H9 (cell line): ENCODE data around the gene TRIM67. TPM values are rescaled to one million over a fixed set of nuclear protein-coding genes. Genes with fewer than 3 reads are reported as not detected.

Experiments used
- DNase-seq: peaks from one replicate; pipeline ENCODE4 v3.0.0-alpha.2; 2017
- H2AFZ ChIP-seq: one replicate; pipeline ENCODE4 v1.6.1; 2013; ENCODE audit warnings: mild to moderate bottlenecking, low read length, control low read depth, moderate library complexity
- H2AK5ac ChIP-seq: 2 replicates; pipeline ENCODE4 v1.6.1; 2013; ENCODE audit warnings: low read length, control low read depth, mixed read lengths; ENCODE audit not compliant: insufficient read length
- H2BK120ac ChIP-seq: one replicate; pipeline ENCODE4 v1.6.1; 2013; ENCODE audit warnings: low read depth, mild to moderate bottlenecking, low read length, control low read depth, inconsistent platforms; ENCODE audit not compliant: poor library complexity, severe bottlenecking
- H2BK12ac ChIP-seq: 2 replicates; pipeline ENCODE4 v1.6.1; 2013; ENCODE audit warnings: low read length, control low read depth, mixed read lengths, low read depth; ENCODE audit not compliant: insufficient read length
- H2BK15ac ChIP-seq: 2 replicates; pipeline ENCODE4 v1.6.1; 2013; ENCODE audit warnings: low read depth, low read length, control low read depth
- H2BK20ac ChIP-seq: one replicate; pipeline ENCODE4 v1.6.1; 2013; ENCODE audit warnings: low read depth, mild to moderate bottlenecking, low read length, control low read depth, inconsistent platforms; ENCODE audit not compliant: poor library complexity, severe bottlenecking
- H2BK5ac ChIP-seq: 2 replicates; pipeline ENCODE4 v1.6.1; 2013; ENCODE audit warnings: low read length, control low read depth, mixed read lengths; ENCODE audit not compliant: insufficient read length
- H3K14ac ChIP-seq: 2 replicates; pipeline ENCODE4 v1.6.1; 2013; ENCODE audit warnings: low read length, control low read depth; ENCODE audit not compliant: insufficient read depth
- H3K18ac ChIP-seq: 2 replicates; pipeline ENCODE4 v1.6.1; 2013; ENCODE audit warnings: low read depth, mild to moderate bottlenecking, mixed read lengths, low read length, control low read depth; ENCODE audit not compliant: insufficient read length
- H3K23ac ChIP-seq: 2 replicates; pipeline ENCODE4 v1.6.1; 2013; ENCODE audit warnings: low read length, control low read depth, mixed read lengths, low read depth; ENCODE audit not compliant: insufficient read length
- H3K23me2 ChIP-seq: 2 replicates; pipeline ENCODE4 v1.6.1; 2013; ENCODE audit warnings: low read depth, mild to moderate bottlenecking, mixed read lengths, low read length, control low read depth; ENCODE audit not compliant: insufficient read length, poor library complexity, severe bottlenecking
- H3K27ac ChIP-seq: 2 replicates; pipeline ENCODE4 v1.5.1; 2013; ENCODE audit warnings: low read length, control low read depth, mixed read lengths, low read depth; ENCODE audit not compliant: insufficient read length
- H3K27me3 ChIP-seq: 2 replicates; pipeline ENCODE4 v1.6.1; 2013; ENCODE audit warnings: low read length, control low read depth, inconsistent platforms; ENCODE audit not compliant: insufficient read depth
- H3K4ac ChIP-seq: 2 replicates; pipeline ENCODE4 v1.6.1; 2013; ENCODE audit warnings: low read depth, mild to moderate bottlenecking, control low read depth, inconsistent platforms, low read length, moderate library complexity
- H3K4me1 ChIP-seq: 2 replicates; pipeline ENCODE4 v1.6.1; 2013; ENCODE audit warnings: low read length, control low read depth, inconsistent platforms; ENCODE audit not compliant: insufficient read depth
- H3K4me2 ChIP-seq: 2 replicates; pipeline ENCODE4 v1.6.1; 2013; ENCODE audit warnings: low read length, control low read depth, mixed read lengths; ENCODE audit not compliant: insufficient read length, insufficient read depth
- H3K56ac ChIP-seq: 2 replicates; pipeline ENCODE4 v1.6.1; 2013; ENCODE audit warnings: low read depth, mild to moderate bottlenecking, mixed read lengths, low read length, control low read depth; ENCODE audit not compliant: insufficient read length
- H3K79me1 ChIP-seq: 2 replicates; pipeline ENCODE4 v1.6.1; 2013; ENCODE audit warnings: low read depth, mild to moderate bottlenecking, moderate library complexity, low read length, control low read depth, inconsistent platforms; ENCODE audit not compliant: insufficient read depth, poor library complexity, severe bottlenecking
- H3K79me2 ChIP-seq: 2 replicates; pipeline ENCODE4 v1.6.1; 2013; ENCODE audit warnings: low read length, control low read depth, inconsistent platforms; ENCODE audit not compliant: insufficient read depth
- H3K9ac ChIP-seq: 2 replicates; pipeline ENCODE4 v1.6.1; 2013; ENCODE audit warnings: low read length, control low read depth, mixed read lengths; ENCODE audit not compliant: insufficient read length; ENCODE audit errors: extremely low read depth
- H3K9me3 ChIP-seq: one replicate; pipeline ENCODE4 v1.6.1; 2013; ENCODE audit warnings: low read depth, low read length, inconsistent platforms; ENCODE audit not compliant: control insufficient read depth
- H3T11ph ChIP-seq: one replicate; pipeline ENCODE4 v1.6.1; 2013; ENCODE audit warnings: mild to moderate bottlenecking, low read length, control low read depth, inconsistent platforms
- H4K20me1 ChIP-seq: one replicate; pipeline ENCODE4 v1.6.1; 2013; ENCODE audit not compliant: control insufficient read depth, insufficient read length, insufficient read depth
- H4K5ac ChIP-seq: 2 replicates; pipeline ENCODE4 v1.6.1; 2013; ENCODE audit warnings: low read depth, mild to moderate bottlenecking, mixed read lengths, low read length, control low read depth; ENCODE audit not compliant: insufficient read length
- H4K8ac ChIP-seq: replicated peaks from 2 replicates; pipeline ENCODE4 v1.6.1; 2013; ENCODE audit warnings: low read length, control low read depth, mixed read lengths, low read depth; ENCODE audit not compliant: insufficient read length
- H4K91ac ChIP-seq: 2 replicates; pipeline ENCODE4 v1.6.1; 2013; ENCODE audit warnings: low read depth, mild to moderate bottlenecking, moderate library complexity, mixed read lengths, low read length, control low read depth; ENCODE audit not compliant: insufficient read length
- H3K27ac Mint-ChIP-seq, 3 experiments: 2 replicates in 2 of 3; 3 replicates in 1 of 3; pipeline ENCODE4 v1.8.0; 2020 to 2021; ENCODE audit warnings: mixed read lengths in 3 of 3, mild to moderate bottlenecking in 1 of 3, moderate library complexity in 1 of 3
- H3K27me3 Mint-ChIP-seq: 2 replicates; pipeline ENCODE4 v1.8.0; 2021; ENCODE audit warnings: low read depth, mild to moderate bottlenecking, moderate library complexity, mixed read lengths
- H3K36me3 Mint-ChIP-seq, 3 experiments: 2 replicates in 2 of 3; 3 replicates in 1 of 3; pipeline ENCODE4 v1.8.0; 2020 to 2021; ENCODE audit warnings: low read depth in 3 of 3, mixed read lengths in 3 of 3; ENCODE audit not compliant: insufficient read depth in 1 of 3
- H3K4me1 Mint-ChIP-seq, 2 experiments: 2 replicates each; pipeline ENCODE4 v1.8.0; 2020; ENCODE audit warnings: mixed read lengths in 2 of 2
- H3K4me3 Mint-ChIP-seq, 2 experiments: 2 replicates in 1 of 2; 3 replicates in 1 of 2; pipeline ENCODE4 v1.8.0; 2020 to 2021; ENCODE audit warnings: mild to moderate bottlenecking in 2 of 2, mixed read lengths in 2 of 2, moderate library complexity in 1 of 2
- H3K9me3 Mint-ChIP-seq, 2 experiments: 2 replicates in 1 of 2; 3 replicates in 1 of 2; pipeline ENCODE4 v1.8.0; 2020; ENCODE audit warnings: mild to moderate bottlenecking in 2 of 2, mixed read lengths in 2 of 2, moderate library complexity in 1 of 2
- WGBS: extraction: QIAGEN DNeasy Blood & Tissue Kit; methylation state at CpG from one replicate; pipeline ENCODE4 v1.1.7; 2013; ENCODE audit warnings: missing lambda C conversion rate, low lambda C conversion rate, mixed read lengths; ENCODE audit not compliant: insufficient read length; ENCODE audit errors: extremely low coverage; 5-methylcytosine and 5-hydroxymethylcytosine counted together
- total RNA-seq: library from RNA; stranded (reverse); gene quantifications from 2 replicates; pipeline ENCODE4 v1.2.1, GENCODE V29; 2021
- TF ChIP-seq, protein P1 (sequence below): fragments of 200-600 bp; sonication (generic); conservative IDR thresholded peaks from 3 replicates; pipeline ENCODE4 v1.8.0; 2021; ENCODE audit warnings: antibody characterized with exemption, mild to moderate bottlenecking

TRIM67 gene
- total RNA-seq, 1 experiment from 2014 or later = not detected

GRCh38 chr1:231118704-231119453 is 43.0 kb upstream of the TRIM67 start:
- H3K4me2 ChIP-seq = no peak overlapping the region
- WGBS = no CpG with 5 or more reads among the region's 8 CpGs

More at GRCh38 chr1:231118704-231119453, 43.0 kb upstream of the TRIM67 start:
- Histone ChIP-seq H3K27me3 (no peaks in the 10 kb centered on the region), H4K8ac (no peak overlapping the region), H3K18ac (no peak overlapping the region), H2BK15ac (no peak overlapping the region), H4K5ac (no peak overlapping the region), H2BK12ac (no peak overlapping the region), H4K20me1 (no peaks in the 10 kb centered on the region), H3K9me3 (no peaks in the 10 kb centered on the region), H2BK20ac (no peak overlapping the region), H3K23ac (no peak overlapping the region), H4K91ac (no peak overlapping the region), H2AK5ac (no peak overlapping the region), H3K14ac (no peak overlapping the region), H2AFZ (no peak overlapping the region), H2BK120ac (no peak overlapping the region), H3K4ac (no peak overlapping the region), H3K4me1 (no peaks in the 10 kb centered on the region; the same call in 1 of the 2 replicates), H2BK5ac (no peak overlapping the region), H3K79me1 (no peaks in the 10 kb centered on the region), H3K79me2 (no peaks in the 10 kb centered on the region), H3K27ac (no peak overlapping the region), H3K56ac (no peak overlapping the region), H3K9ac (no peak overlapping the region), H3T11ph (no peak overlapping the region), H3K23me2 (no peaks in the 10 kb centered on the region)
- no peak for DNase-seq
- Mint-ChIP-seq H3K9me3 (peaks cover 0 to 5% of the 10 kb centered on the region in 2 experiments; a peak in 1 of 5 replicates), H3K36me3 (no peaks in the 10 kb centered on the region), H3K27ac (no peak overlapping the region), H3K27me3 (peaks cover 74% of the 10 kb centered on the region), H3K4me1 (peaks cover 6 to 7% of the 10 kb centered on the region in 2 experiments), H3K4me3 (no peak overlapping the region)
- TF ChIP-seq, protein P1, sequence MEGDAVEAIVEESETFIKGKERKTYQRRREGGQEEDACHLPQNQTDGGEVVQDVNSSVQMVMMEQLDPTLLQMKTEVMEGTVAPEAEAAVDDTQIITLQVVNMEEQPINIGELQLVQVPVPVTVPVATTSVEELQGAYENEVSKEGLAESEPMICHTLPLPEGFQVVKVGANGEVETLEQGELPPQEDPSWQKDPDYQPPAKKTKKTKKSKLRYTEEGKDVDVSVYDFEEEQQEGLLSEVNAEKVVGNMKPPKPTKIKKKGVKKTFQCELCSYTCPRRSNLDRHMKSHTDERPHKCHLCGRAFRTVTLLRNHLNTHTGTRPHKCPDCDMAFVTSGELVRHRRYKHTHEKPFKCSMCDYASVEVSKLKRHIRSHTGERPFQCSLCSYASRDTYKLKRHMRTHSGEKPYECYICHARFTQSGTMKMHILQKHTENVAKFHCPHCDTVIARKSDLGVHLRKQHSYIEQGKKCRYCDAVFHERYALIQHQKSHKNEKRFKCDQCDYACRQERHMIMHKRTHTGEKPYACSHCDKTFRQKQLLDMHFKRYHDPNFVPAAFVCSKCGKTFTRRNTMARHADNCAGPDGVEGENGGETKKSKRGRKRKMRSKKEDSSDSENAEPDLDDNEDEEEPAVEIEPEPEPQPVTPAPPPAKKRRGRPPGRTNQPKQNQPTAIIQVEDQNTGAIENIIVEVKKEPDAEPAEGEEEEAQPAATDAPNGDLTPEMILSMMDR = no peak
